ENCODE results near the gene GATA2. TPM values are rescaled to one million over a fixed set of nuclear protein-coding genes. Genes with fewer than 3 reads are reported as not detected.

Gene GATA2
- total and polyA plus RNA-seq, 4 donors = 2.1 to 39.5 (median 8.0) TPM

GRCh38 chr3:128452678-128453275 is 40.2 kb downstream of the GATA2 start:
- DNase-seq = no peak
- 84 to 92% methylated on average over 21 of the region's 21 CpGs for WGBS, 2 donors
- intact Hi-C loops (cut with DNase I) = no loop called here
- ATAC-seq (ENCODE audit: low FRiP score) = no peak
- Histone ChIP-seq H3K27me3 (ENCODE audit: control insufficient read depth in 1 of 2, insufficient read depth in 2 of 2, low read length in 1 of 2) (no peaks in the 10 kb centered on the region), H3K9me3 (ENCODE audit: control insufficient read depth, low read length) (no peaks in the 10 kb centered on the region), H3K4me1 (ENCODE audit: control insufficient read depth in 1 of 2, insufficient read depth in 2 of 2, low read length in 2 of 2) (no peaks in the 10 kb centered on the region), H3K36me3 (ENCODE audit: control insufficient read depth in 1 of 2, insufficient read depth in 2 of 2, low read length in 1 of 2) (no peaks in the 10 kb centered on the region), H3K4me3 (ENCODE audit: low read length in 2 of 2) (no peak overlapping the region), H3K27ac (ENCODE audit: low read depth in 1 of 2, low read length in 2 of 2) (no peak overlapping the region)

- Histone ChIP-seq H3K9me3 (ENCODE audit: control insufficient read depth, low read length) (no peaks in the 10 kb centered on the region), H3K36me3 (ENCODE audit: control insufficient read depth in 1 of 2, insufficient read depth in 2 of 2, low read length in 1 of 2) (no peaks in the 10 kb centered on the region), H3K27me3 (ENCODE audit: control insufficient read depth in 1 of 2, insufficient read depth in 2 of 2, low read length in 1 of 2) (no peaks in the 10 kb centered on the region), H3K4me1 (ENCODE audit: control insufficient read depth in 1 of 2, insufficient read depth in 2 of 2, low read length in 2 of 2) (no peaks in the 10 kb centered on the region), H3K27ac (ENCODE audit: low read depth in 1 of 2, low read length in 2 of 2) (no peak overlapping the region), H3K4me3 (ENCODE audit: low read length in 2 of 2) (no peak overlapping the region)
- ATAC-seq (ENCODE audit: low FRiP score) (no peak), DNase-seq (no peak)
- intact Hi-C loops (cut with DNase I) = no loop called here
- WGBS, 2 donors = 89 to 93% methylated on average over 9 of the region's 9 CpGs
These were observed 40.9 kb downstream of the GATA2 start for GRCh38 chr3:128452120-128452519.

GRCh38 chr3:128449111-128449638 is 43.8 kb downstream of the GATA2 start:
- no peaks in the 10 kb centered on the region for H3K9me3 ChIP-seq (ENCODE audit: control insufficient read depth, low read length)
- H3K4me1 ChIP-seq (ENCODE audit: control insufficient read depth in 1 of 2, insufficient read depth in 2 of 2, low read length in 2 of 2) = no peaks in the 10 kb centered on the region
- no peak overlapping the region for H3K27ac ChIP-seq (ENCODE audit: low read depth in 1 of 2, low read length in 2 of 2)
- 79 to 83% methylated on average over 6 of the region's 6 CpGs for WGBS, 2 donors
- intact Hi-C loops (cut with DNase I) = no loop called here
- H3K36me3 ChIP-seq (ENCODE audit: control insufficient read depth in 1 of 2, insufficient read depth in 2 of 2, low read length in 1 of 2) = no peaks in the 10 kb centered on the region
- ATAC-seq (ENCODE audit: low FRiP score) (no peak), DNase-seq (no peak)
- no peaks in the 10 kb centered on the region for H3K27me3 ChIP-seq (ENCODE audit: control insufficient read depth in 1 of 2, insufficient read depth in 2 of 2, low read length in 1 of 2)
- no peak overlapping the region for H3K4me3 ChIP-seq (ENCODE audit: low read length in 2 of 2)

- no peaks in the 10 kb centered on the region for H3K27me3 ChIP-seq (ENCODE audit: control insufficient read depth in 1 of 2, insufficient read depth in 2 of 2, low read length in 1 of 2)
- no peaks in the 10 kb centered on the region for H3K4me1 ChIP-seq (ENCODE audit: control insufficient read depth in 1 of 2, insufficient read depth in 2 of 2, low read length in 2 of 2)
- 68 to 76% methylated on average over 6 of the region's 6 CpGs for WGBS, 2 donors
- H3K27ac ChIP-seq (ENCODE audit: low read depth in 1 of 2, low read length in 2 of 2) = no peak overlapping the region
- ATAC-seq (ENCODE audit: low FRiP score) = no peak
- DNase-seq = no peak
- no peaks in the 10 kb centered on the region for H3K9me3 ChIP-seq (ENCODE audit: control insufficient read depth, low read length)
- no peaks in the 10 kb centered on the region for H3K36me3 ChIP-seq (ENCODE audit: control insufficient read depth in 1 of 2, insufficient read depth in 2 of 2, low read length in 1 of 2)
- intact Hi-C loops (cut with DNase I) = no loop called here
- H3K4me3 ChIP-seq (ENCODE audit: low read length in 2 of 2) = no peak overlapping the region
These were observed 44.5 kb downstream of the GATA2 start for GRCh38 chr3:128448491-128448890.

GRCh38 chr3:128447561-128448013 is 45.4 kb downstream of the GATA2 start:
- Histone ChIP-seq H3K9me3 (ENCODE audit: control insufficient read depth, low read length) (no peaks in the 10 kb centered on the region), H3K36me3 (ENCODE audit: control insufficient read depth in 1 of 2, insufficient read depth in 2 of 2, low read length in 1 of 2) (no peaks in the 10 kb centered on the region), H3K4me1 (ENCODE audit: control insufficient read depth in 1 of 2, insufficient read depth in 2 of 2, low read length in 2 of 2) (no peaks in the 10 kb centered on the region), H3K4me3 (ENCODE audit: low read length in 2 of 2) (no peak overlapping the region), H3K27ac (ENCODE audit: low read depth in 1 of 2, low read length in 2 of 2) (no peak overlapping the region), H3K27me3 (ENCODE audit: control insufficient read depth in 1 of 2, insufficient read depth in 2 of 2, low read length in 1 of 2) (no peaks in the 10 kb centered on the region)
- DNase-seq = no peak
- WGBS, 2 donors = 92 to 94% methylated on average over 3 of the region's 3 CpGs
- intact Hi-C loops (cut with DNase I) = no loop called here
- ATAC-seq (ENCODE audit: low FRiP score) = no peak

GRCh38 chr3:128446821-128447220 is 46.2 kb downstream of the GATA2 start:
- intact Hi-C loops (cut with DNase I) = no loop called here
- WGBS, 2 donors = 74 to 92% methylated on average over 1 of the region's 1 CpG
- H3K4me3 ChIP-seq (ENCODE audit: low read length in 2 of 2) = no peak overlapping the region
- DNase-seq = no peak
- no peak for ATAC-seq (ENCODE audit: low FRiP score)
- no peak overlapping the region for H3K27ac ChIP-seq (ENCODE audit: low read depth in 1 of 2, low read length in 2 of 2)
- no peaks in the 10 kb centered on the region for H3K36me3 ChIP-seq (ENCODE audit: control insufficient read depth in 1 of 2, insufficient read depth in 2 of 2, low read length in 1 of 2)
- H3K9me3 ChIP-seq (ENCODE audit: control insufficient read depth, low read length) = no peaks in the 10 kb centered on the region
- H3K27me3 ChIP-seq (ENCODE audit: control insufficient read depth in 1 of 2, insufficient read depth in 2 of 2, low read length in 1 of 2) = no peaks in the 10 kb centered on the region
- no peaks in the 10 kb centered on the region for H3K4me1 ChIP-seq (ENCODE audit: control insufficient read depth in 1 of 2, insufficient read depth in 2 of 2, low read length in 2 of 2)

- no peak for ATAC-seq (ENCODE audit: low FRiP score)
These were observed 47.6 kb downstream of the GATA2 start for GRCh38 chr3:128445357-128445756.

GRCh38 chr3:128443771-128444170 is 49.2 kb downstream of the GATA2 start:
- no peaks in the 10 kb centered on the region for H3K9me3 ChIP-seq (ENCODE audit: control insufficient read depth, low read length)
- H3K36me3 ChIP-seq (ENCODE audit: control insufficient read depth in 1 of 2, insufficient read depth in 2 of 2, low read length in 1 of 2) = no peaks in the 10 kb centered on the region
- ATAC-seq (ENCODE audit: low FRiP score) = no peak
- H3K27me3 ChIP-seq (ENCODE audit: control insufficient read depth in 1 of 2, insufficient read depth in 2 of 2, low read length in 1 of 2) = no peaks in the 10 kb centered on the region
- H3K27ac ChIP-seq (ENCODE audit: low read depth in 1 of 2, low read length in 2 of 2) = no peak overlapping the region
- 68 to 74% methylated on average over 3 of the region's 3 CpGs for WGBS, 2 donors
- intact Hi-C loops (cut with DNase I) = no loop called here
- DNase-seq = no peak
- no peaks in the 10 kb centered on the region for H3K4me1 ChIP-seq (ENCODE audit: control insufficient read depth in 1 of 2, insufficient read depth in 2 of 2, low read length in 2 of 2)
- H3K4me3 ChIP-seq (ENCODE audit: low read length in 2 of 2) = no peak overlapping the region

More at GRCh38 chr3:128445357-128445756, 47.6 kb downstream of the GATA2 start:
- DNase-seq = no peak
- Histone ChIP-seq H3K27me3 (ENCODE audit: control insufficient read depth in 1 of 2, insufficient read depth in 2 of 2, low read length in 1 of 2) (no peaks in the 10 kb centered on the region), H3K4me3 (ENCODE audit: low read length in 2 of 2) (no peak overlapping the region), H3K9me3 (ENCODE audit: control insufficient read depth, low read length) (no peaks in the 10 kb centered on the region), H3K4me1 (ENCODE audit: control insufficient read depth in 1 of 2, insufficient read depth in 2 of 2, low read length in 2 of 2) (no peaks in the 10 kb centered on the region), H3K36me3 (ENCODE audit: control insufficient read depth in 1 of 2, insufficient read depth in 2 of 2, low read length in 1 of 2) (no peaks in the 10 kb centered on the region), H3K27ac (ENCODE audit: low read depth in 1 of 2, low read length in 2 of 2) (no peak overlapping the region)
- 87 to 88% methylated on average over 1 of the region's 1 CpG for WGBS, 2 donors
- intact Hi-C loops (cut with DNase I) = no loop called here

- Histone ChIP-seq H3K27me3 (ENCODE audit: control insufficient read depth in 1 of 2, insufficient read depth in 2 of 2, low read length in 1 of 2) (no peaks in the 10 kb centered on the region), H3K36me3 (ENCODE audit: control insufficient read depth in 1 of 2, insufficient read depth in 2 of 2, low read length in 1 of 2) (no peaks in the 10 kb centered on the region), H3K9me3 (ENCODE audit: control insufficient read depth, low read length) (no peaks in the 10 kb centered on the region), H3K27ac (ENCODE audit: low read depth in 1 of 2, low read length in 2 of 2) (no peak overlapping the region), H3K4me1 (ENCODE audit: control insufficient read depth in 1 of 2, insufficient read depth in 2 of 2, low read length in 2 of 2) (no peaks in the 10 kb centered on the region), H3K4me3 (ENCODE audit: low read length in 2 of 2) (no peak overlapping the region)
- ATAC-seq (ENCODE audit: low FRiP score) (no peak), DNase-seq (no peak)
- 88 to 91% methylated on average over 6 of the region's 6 CpGs for WGBS, 2 donors
- intact Hi-C loops (cut with DNase I) = no loop called here
These were observed 50.1 kb downstream of the GATA2 start for GRCh38 chr3:128442949-128443348.
